Hepatocyte (in vitro differentiated cells): Measurements from ENCODE around the gene COTL1. TPM values are rescaled to one million over a fixed set of nuclear protein-coding genes. Genes with fewer than 3 reads are reported as not detected.

Source experiments
- DNase-seq: peaks from one replicate; pipeline ENCODE4 v3.0.0-alpha.2; 2016; ENCODE audit warnings: low spot score
- H2AFZ ChIP-seq: fragments of 200-600 bp; sonication (generic); 2 replicates; pipeline ENCODE4 v1.6.0; 2016; ENCODE audit warnings: antibody characterized with exemption, mild to moderate bottlenecking
- H3K27ac ChIP-seq: fragments of 200-600 bp; sonication (generic); 2 replicates; pipeline ENCODE4 v1.5.1; 2016; ENCODE audit warnings: mild to moderate bottlenecking
- H3K27me3 ChIP-seq: fragments of 200-600 bp; sonication (generic); 2 replicates; pipeline ENCODE4 v1.6.1; 2016
- H3K36me3 ChIP-seq: fragments of 200-600 bp; sonication (generic); replicated peaks from 2 replicates; pipeline ENCODE4 v1.5.1; 2016; ENCODE audit warnings: low read depth; ENCODE audit not compliant: insufficient read depth
- H3K4me1 ChIP-seq: fragments of 200-600 bp; sonication (generic); 2 replicates; pipeline ENCODE4 v1.5.1; 2016; ENCODE audit warnings: mild to moderate bottlenecking, moderate library complexity; ENCODE audit not compliant: insufficient read depth
- H3K4me2 ChIP-seq: fragments of 200-600 bp; sonication (generic); 2 replicates; pipeline ENCODE4 v1.6.0; 2016
- H3K4me3 ChIP-seq: fragments of 200-600 bp; sonication (generic); 2 replicates; pipeline ENCODE4 v1.5.1; 2016; ENCODE audit warnings: mild to moderate bottlenecking
- H3K79me2 ChIP-seq: fragments of 200-600 bp; sonication (generic); 2 replicates; pipeline ENCODE4 v1.6.0; 2017; ENCODE audit warnings: mild to moderate bottlenecking
- H3K9me2 ChIP-seq: fragments of 200-600 bp; sonication (generic); replicated peaks from 2 replicates; pipeline ENCODE4 v1.6.0; 2017; ENCODE audit warnings: mild to moderate bottlenecking; ENCODE audit not compliant: insufficient read depth
- H3K9me3 ChIP-seq: fragments of 200-600 bp; sonication (generic); 2 replicates; pipeline ENCODE4 v1.5.1; 2016; ENCODE audit warnings: low read depth, mild to moderate bottlenecking
- H4K20me1 ChIP-seq: fragments of 200-600 bp; sonication (generic); 2 replicates; pipeline ENCODE4 v1.6.0; 2016; ENCODE audit warnings: mild to moderate bottlenecking; ENCODE audit not compliant: insufficient read depth, poor library complexity, severe bottlenecking
- CTCF ChIP-seq: fragments of 200-600 bp; sonication (generic); IDR thresholded peaks from 2 replicates; pipeline ENCODE4 v1.5.1; 2016; ENCODE audit warnings: antibody characterized with exemption, mild to moderate bottlenecking; ENCODE audit not compliant: poor library complexity
- EZH2 ChIP-seq: fragments of 200-600 bp; sonication (generic); IDR thresholded peaks from 2 replicates; pipeline ENCODE4 v1.6.1; 2016; ENCODE audit warnings: antibody characterized with exemption, mild to moderate bottlenecking, borderline replicate concordance
- EZH2phosphoT487 ChIP-seq: fragments of 200-600 bp; sonication (generic); IDR thresholded peaks from one replicate; pipeline ENCODE4 v1.6.1; 2018; ENCODE audit warnings: antibody characterized with exemption, mild to moderate bottlenecking, low read depth, moderate library complexity; ENCODE audit not compliant: unreplicated experiment, severe bottlenecking
- WGBS: methylation state at CpG from one replicate; pipeline ENCODE4 v1.1.6; 2016; ENCODE audit warnings: low lambda C conversion rate; ENCODE audit errors: missing lambda C conversion rate; 5-methylcytosine and 5-hydroxymethylcytosine counted together
- polyA plus RNA-seq: library from polyadenylated mRNA; unstranded; fragments of >200 nt; fragmentation: Nextera tagmentation; extraction: Ambion mirVana; gene quantifications from 2 replicates; pipeline ENCODE4 v1.2.1, GENCODE V29; 2016
- total RNA-seq: library from RNA; depleted of rRNA; stranded (reverse); fragments of >200 nt; gene quantifications from 2 replicates; pipeline ENCODE4 v1.2.3, GENCODE V29; 2014

The COTL1 gene
- total and polyA plus RNA-seq, 2 experiments from 2014 or later: 30.1 to 104 TPM

GRCh38 chr16:84581158-84581557, 36.7 kb downstream of the COTL1 start:
- no peak for TF ChIP-seq CTCF
- no peak for TF ChIP-seq EZH2
- no peak for TF ChIP-seq EZH2phosphoT487
- H3K4me1 ChIP-seq: no peaks in the 10 kb centered on the region
- H3K4me3 ChIP-seq: no peak overlapping the region
- H3K4me2 ChIP-seq: no peak overlapping the region
- WGBS: 63% methylated on average over 8 of the region's 8 CpGs
- no peaks in the 10 kb centered on the region for H3K9me3 ChIP-seq
- H3K27ac ChIP-seq: no peak overlapping the region
- no peaks in the 10 kb centered on the region for H4K20me1 ChIP-seq
- H3K36me3 ChIP-seq: no peaks in the 10 kb centered on the region
- H2AFZ ChIP-seq: no peak overlapping the region
- H3K27me3 ChIP-seq: no peaks in the 10 kb centered on the region
- no peaks in the 10 kb centered on the region for H3K79me2 ChIP-seq
- DNase-seq: no peak
- no peaks in the 10 kb centered on the region for H3K9me2 ChIP-seq

GRCh38 chr16:84579936-84580335, 37.9 kb downstream of the COTL1 start:
- H4K20me1 ChIP-seq: no peaks in the 10 kb centered on the region
- H3K9me2 ChIP-seq: no peaks in the 10 kb centered on the region
- no peaks in the 10 kb centered on the region for H3K36me3 ChIP-seq
- TF ChIP-seq CTCF: no peak
- TF ChIP-seq EZH2phosphoT487: no peak
- TF ChIP-seq EZH2: no peak
- no peak overlapping the region for H3K4me2 ChIP-seq
- no peaks in the 10 kb centered on the region for H3K9me3 ChIP-seq
- no peak for DNase-seq
- 94% methylated on average over 11 of the region's 11 CpGs for WGBS
- H3K79me2 ChIP-seq: no peaks in the 10 kb centered on the region
- H3K27me3 ChIP-seq: no peaks in the 10 kb centered on the region
- no peak overlapping the region for H3K27ac ChIP-seq
- H3K4me3 ChIP-seq: no peak overlapping the region
- H3K4me1 ChIP-seq: no peaks in the 10 kb centered on the region
- no peak overlapping the region for H2AFZ ChIP-seq

- TF ChIP-seq EZH2 (no peak), CTCF (no peak), EZH2phosphoT487 (no peak)
- no peaks in the 10 kb centered on the region for H3K9me2 ChIP-seq
- H3K79me2 ChIP-seq: no peaks in the 10 kb centered on the region
- no peaks in the 10 kb centered on the region for H3K9me3 ChIP-seq
- H3K36me3 ChIP-seq: no peaks in the 10 kb centered on the region
- H3K27ac ChIP-seq: no peak overlapping the region
- WGBS: 97% methylated on average over 6 of the region's 6 CpGs
- no peaks in the 10 kb centered on the region for H3K4me1 ChIP-seq
- H4K20me1 ChIP-seq: no peaks in the 10 kb centered on the region
- DNase-seq: no peak
- no peak overlapping the region for H3K4me2 ChIP-seq
- no peak overlapping the region for H2AFZ ChIP-seq
- H3K4me3 ChIP-seq: no peak overlapping the region
- no peaks in the 10 kb centered on the region for H3K27me3 ChIP-seq
These were observed 39.2 kb downstream of the COTL1 start for GRCh38 chr16:84578538-84579126.
